Ascending aorta (tissue), 2 donors: ENCODE data around the gene FAM222B. TPM values are rescaled to one million over a fixed set of nuclear protein-coding genes. Genes with fewer than 3 reads are reported as not detected.
A peak's percentile ranks its signal among the peaks of the same experiment; 100 is the strongest.

Experiments
- DNase-seq, 2 donors: peaks; one replicate each; pipeline ENCODE4 v3.0.0-alpha.2; 2019; ENCODE audit warnings: low spot score in 2 of 2
- H3K27ac ChIP-seq, 2 donors: fragments of 200-600 bp; sonication (generic); one replicate each; pipeline ENCODE4 v1.5.1; 2016 to 2017; ENCODE audit warnings: mild to moderate bottlenecking in 1 of 2
- H3K27me3 ChIP-seq: fragments of 200-600 bp; sonication (generic); one replicate; pipeline ENCODE4 v1.5.1; 2017
- H3K36me3 ChIP-seq, 2 donors: fragments of 200-600 bp; sonication (generic); one replicate each; pipeline ENCODE4 v1.5.1; 2016
- H3K4me1 ChIP-seq, 2 donors: fragments of 200-600 bp; sonication (generic); one replicate each; pipeline ENCODE4 v1.5.1; 2016 to 2017; ENCODE audit warnings: mild to moderate bottlenecking in 1 of 2
- H3K4me3 ChIP-seq, 2 donors: fragments of 200-600 bp; sonication (generic); one replicate each; pipeline ENCODE4 v1.5.1; 2016 to 2017; ENCODE audit warnings: mild to moderate bottlenecking in 1 of 2
- H3K9me3 ChIP-seq, 2 donors: fragments of 200-600 bp; sonication (generic); one replicate each; pipeline ENCODE4 v1.5.1; 2016
- CTCF ChIP-seq, 3 experiments: fragments of 200-600 bp in 2 of 3; fragments of 450-650 bp in 1 of 3; sonication (generic) in 2 of 3; IDR thresholded peaks; one replicate each; pipeline ENCODE4 v1.5.1; 2016 to 2019; ENCODE audit warnings: antibody characterized with exemption in 3 of 3, mild to moderate bottlenecking in 1 of 3, moderate library complexity in 1 of 3
- intact Hi-C: fragments of 100-400 bp; cut with DNase I; formaldehyde crosslinking; loops from one replicate; pipeline ENCODE4 v1.15.1; 2023
- total RNA-seq: library from RNA; depleted of rRNA; stranded (reverse); fragments of >200 nt; gene quantifications from one replicate; pipeline ENCODE4 v1.1.0, GENCODE V29; 2016

The FAM222B gene
- total RNA-seq, 1 donor from 2014 or later, result 30.7 TPM

- intact Hi-C loops, result no loop called here
- Histone ChIP-seq H3K4me1 (peaks cover 3 to 29% of the 10 kb centered on the region in 2 donors), H3K4me3 (peak overlapping the region; percentile 61 to 76), H3K9me3 (no peaks in the 10 kb centered on the region), H3K36me3 (peaks cover 11 to 27% of the 10 kb centered on the region in 2 donors), H3K27ac (peak overlapping the region; percentile 86 to 94), H3K27me3 (no peaks in the 10 kb centered on the region)
- DNase-seq, result peak; percentile 28 to 76
- TF ChIP-seq CTCF (IDR thresholded peaks at IDR 0.05), result no peak
These were observed 130.4 kb downstream of the FAM222B start for GRCh38 chr17:28712032-28712704.

GRCh38 chr17:28711723-28712031 lies 130.9 kb downstream of the FAM222B start, which contains the start of gene PROCA1:
PROCA1 (minus strand) TSS chr17:28711888; CDS start chr17:28711660, 228 bp downstream.
- peaks cover 3 to 27% of the 10 kb centered on the region in 2 donors for H3K4me1 ChIP-seq
- H3K9me3 ChIP-seq, result no peaks in the 10 kb centered on the region
- peak within 1 kb of the TSS; percentile 61 to 76 for H3K4me3 ChIP-seq
- intact Hi-C loops, result loop anchor here (2.0 kb wide), 1 partner anchor 51 kb away; the partner anchor contains the start of gene SDF2
- peaks cover 11 to 27% of the 10 kb centered on the region in 2 donors for H3K36me3 ChIP-seq
- H3K27me3 ChIP-seq, result no peaks in the 10 kb centered on the region
- no peak for DNase-seq
- no peak for TF ChIP-seq CTCF (IDR thresholded peaks at IDR 0.05)
- peak within 1 kb of the TSS; percentile 86 to 94 for H3K27ac ChIP-seq

GRCh38 chr17:28710861-28711722 lies 131.5 kb downstream of the FAM222B start:
- no peaks in the 10 kb centered on the region for H3K27me3 ChIP-seq
- peak overlapping the region; percentile 86 to 94 for H3K27ac ChIP-seq
- TF ChIP-seq CTCF (IDR thresholded peaks at IDR 0.05), result no peak
- H3K4me1 ChIP-seq, result peaks cover 3 to 24% of the 10 kb centered on the region in 2 donors
- H3K9me3 ChIP-seq, result no peaks in the 10 kb centered on the region
- intact Hi-C loops, result loop anchor here (2.0 kb wide), 1 partner anchor 50 kb away; the partner anchor contains the start of gene SDF2
- peak overlapping the region; percentile 61 to 76 for H3K4me3 ChIP-seq
- peaks cover 11 to 27% of the 10 kb centered on the region in 2 donors for H3K36me3 ChIP-seq
- DNase-seq, result peak; percentile 56 to 94

- H3K36me3 ChIP-seq, result peaks cover 11 to 22% of the 10 kb centered on the region in 2 donors
- intact Hi-C loops, result no loop called here
- H3K9me3 ChIP-seq, result no peaks in the 10 kb centered on the region
- TF ChIP-seq CTCF (IDR thresholded peaks at IDR 0.05), result no peak
- no peak for DNase-seq
- no peaks in the 10 kb centered on the region for H3K27me3 ChIP-seq
- H3K4me1 ChIP-seq, result peaks cover 3 to 15% of the 10 kb centered on the region in 2 donors
- H3K4me3 ChIP-seq, result no peak overlapping the region
- H3K27ac ChIP-seq, result no peak overlapping the region
These were observed 135.3 kb downstream of the FAM222B start for GRCh38 chr17:28707339-28707720.

GRCh38 chr17:28706471-28707338 lies 135.9 kb downstream of the FAM222B start:
- intact Hi-C loops, result no loop called here

More at GRCh38 chr17:28706471-28707338, 135.9 kb downstream of the FAM222B start:
- no peak overlapping the region for H3K27ac ChIP-seq
- peaks cover 3 to 9% of the 10 kb centered on the region in 2 donors for H3K4me1 ChIP-seq
- DNase-seq, result no peak
- H3K27me3 ChIP-seq, result no peaks in the 10 kb centered on the region
- H3K4me3 ChIP-seq, result no peak overlapping the region
- peaks cover 17 to 29% of the 10 kb centered on the region in 2 donors for H3K36me3 ChIP-seq
- H3K9me3 ChIP-seq, result no peaks in the 10 kb centered on the region
- no peak for TF ChIP-seq CTCF (IDR thresholded peaks at IDR 0.05)
